Spleen (tissue), 11 donors: ENCODE data around the gene ENO2. TPM values are rescaled to one million over a fixed set of nuclear protein-coding genes. Genes with fewer than 3 reads are reported as not detected.

Experiments
- DNase-seq: peaks from one replicate; pipeline ENCODE4 v3.0.0-alpha.2; 2020
- H3K27ac ChIP-seq, 8 donors: fragments of 200-600 bp; sonication (generic) in 7 of 8; 1 replicate in 4 of 8; 2 replicates in 4 of 8; pipeline versions ENCODE4 v1.5.0 to v1.8.0; 2016 to 2021; ENCODE audit warnings: inconsistent platforms in 4 of 8, mild to moderate bottlenecking in 4 of 8, moderate library complexity in 1 of 8
- H3K27me3 ChIP-seq, 7 donors: fragments of 200-600 bp; sonication (generic) in 6 of 7; replicated peaks in 1 of 7; 1 replicate in 4 of 7; 2 replicates in 3 of 7; pipeline versions ENCODE4 v1.5.0 to v1.8.0; 2016 to 2021; ENCODE audit warnings: inconsistent platforms in 3 of 7, mild to moderate bottlenecking in 1 of 7
- H3K36me3 ChIP-seq, 6 donors: fragments of 200-600 bp; sonication (generic) in 5 of 6; 1 replicate in 4 of 6; 2 replicates in 2 of 6; pipeline versions ENCODE4 v1.5.0 to v1.8.0; 2016 to 2021; ENCODE audit warnings: inconsistent platforms in 2 of 6
- H3K4me1 ChIP-seq, 6 donors: fragments of 200-600 bp; sonication (generic) in 5 of 6; 1 replicate in 3 of 6; 2 replicates in 3 of 6; pipeline versions ENCODE4 v1.5.0 to v1.8.0; 2016 to 2021; ENCODE audit warnings: inconsistent platforms in 3 of 6
- H3K4me3 ChIP-seq, 8 donors: fragments of 200-600 bp; sonication (generic) in 7 of 8; 1 replicate in 4 of 8; 2 replicates in 4 of 8; pipeline versions ENCODE4 v1.5.0 to v1.8.0; 2016 to 2021; ENCODE audit warnings: inconsistent platforms in 4 of 8, mild to moderate bottlenecking in 4 of 8, moderate library complexity in 2 of 8
- H3K9me3 ChIP-seq, 8 donors: fragments of 200-600 bp; sonication (generic) in 7 of 8; 1 replicate in 4 of 8; 2 replicates in 4 of 8; pipeline versions ENCODE4 v1.5.0 to v1.8.0; 2016 to 2021; ENCODE audit warnings: inconsistent platforms in 4 of 8
- CTCF ChIP-seq, 11 experiments: fragments of 200-600 bp in 7 of 11; fragments of 450-650 bp in 4 of 11; sonication (generic) in 4 of 11; IDR thresholded peaks in 8 of 11; conservative IDR thresholded peaks in 3 of 11; 1 replicate in 7 of 11; 2 replicates in 4 of 11; pipeline versions ENCODE4 v1.4.0 to v1.8.0; 2016 to 2021; ENCODE audit warnings: antibody characterized with exemption in 11 of 11, inconsistent platforms in 4 of 11, mild to moderate bottlenecking in 1 of 11
- POLR2A ChIP-seq, 3 donors: fragments of 450-650 bp; IDR thresholded peaks; one replicate each; pipeline ENCODE4 v1.5.1; 2017; ENCODE audit warnings: antibody characterized with exemption in 3 of 3, mild to moderate bottlenecking in 1 of 3
- POLR2AphosphoS5 ChIP-seq, 3 donors: sonication (generic); formaldehyde crosslinking; IDR thresholded peaks; one replicate each; pipeline ENCODE4 v1.5.1; 2017; ENCODE audit warnings: antibody characterized with exemption in 3 of 3
- WGBS, 5 donors: extraction: QIAGEN DNeasy Blood & Tissue Kit in 3 of 5; methylation state at CpG; one replicate each; pipeline versions ENCODE4 v1.1.5 to v1.1.7; 2013 to 2018; 5-methylcytosine and 5-hydroxymethylcytosine counted together
- intact Hi-C: fragments of 100-400 bp; cut with DNase I; formaldehyde crosslinking; loops from one replicate; pipeline ENCODE4 v1.15.0; 2023; ENCODE audit warnings: low total_unique reads
- polyA plus RNA-seq, 3 donors: library from polyadenylated mRNA; stranded (reverse); fragments of 200-250 nt; gene quantifications; one replicate each; pipeline ENCODE4 v1.2.1, GENCODE V29; 2013
- total RNA-seq, 7 donors: library from RNA; depleted of rRNA in 3 of 7; stranded (reverse); fragments of >200 nt in 3 of 7; fragmentation: NEBNext Ultra II Directional in 4 of 7; extraction: Animal tissue kit (Norgen Biotek cat#: 25700) in 4 of 7; gene quantifications; one replicate each; pipeline versions ENCODE4 v1.1.0 to v1.2.1, GENCODE V29; 2016 to 2021
- donor health status: healthy with polysubstance abuse.
- donor health status: DM: no; HTN: no; CAD: no; lungs with moderate emphysema.
- donor health status: DM: no; HTN: no; CAD: no.
- donor health status: Bipolar disorder and iron deficiency.
- donor health status: healthy.
- donor health status: DM: no; HTN: no; CAD: no.
- donor health status: DM: yes; HTN: yes; CAD: no.

The ENO2 gene
- total and polyA plus RNA-seq, 10 donors, result 7.6 to 41.3 (median 26.5) TPM

DNA sequence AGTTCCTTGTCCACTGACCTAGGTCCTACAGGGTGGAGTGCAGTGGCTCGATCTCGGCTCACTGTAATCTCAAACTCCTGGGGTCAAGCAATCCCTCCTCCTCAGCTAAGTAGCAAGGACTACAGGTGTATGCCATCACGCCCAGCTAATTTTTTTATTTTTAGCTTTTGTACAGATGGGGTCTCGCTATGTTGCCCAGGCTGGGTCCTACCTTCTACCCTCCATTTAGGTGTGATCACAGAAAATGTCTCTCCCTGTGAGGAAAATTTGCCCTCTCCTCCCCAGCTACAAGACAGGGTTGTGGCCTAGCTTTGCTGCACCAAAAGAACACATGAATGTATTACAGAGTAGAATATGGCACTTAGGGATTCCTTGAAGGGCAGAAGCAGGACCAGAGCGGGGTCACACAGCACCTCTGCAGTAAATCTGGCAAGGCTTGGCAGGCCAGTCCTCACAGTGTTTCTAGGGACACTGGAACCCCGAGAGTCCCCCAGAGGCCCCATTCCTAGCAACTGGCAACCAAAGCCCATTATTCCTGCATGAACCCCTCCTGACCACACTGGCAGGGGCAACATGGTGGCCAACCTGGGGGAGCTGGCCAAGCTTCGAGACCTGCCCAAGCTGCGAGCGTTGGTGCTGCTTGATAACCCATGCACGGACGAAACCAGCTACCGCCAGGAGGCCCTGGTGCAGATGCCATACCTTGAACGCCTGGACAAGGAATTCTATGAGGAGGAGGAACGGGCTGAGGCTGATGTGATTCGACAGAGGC is 2.0 kb upstream of the ENO2 start:
- DNase-seq, result peak; percentile 72
- no peak for TF ChIP-seq CTCF (IDR thresholded peaks at IDR 0.05 in 8 of 11, conservative IDR thresholded peaks at IDR 0.05 in 3 of 11)
- TF ChIP-seq POLR2A (IDR thresholded peaks at IDR 0.05), result no peak
- no peak for TF ChIP-seq POLR2AphosphoS5 (IDR thresholded peaks at IDR 0.05)
- intact Hi-C loops, result no loop called here

GRCh38 chr12:6914947-6915788 is 788 bp downstream of the ENO2 start:
- peak; percentile 71 for DNase-seq
- no peak for TF ChIP-seq CTCF (IDR thresholded peaks at IDR 0.05 in 8 of 11, conservative IDR thresholded peaks at IDR 0.05 in 3 of 11)
- no peak for TF ChIP-seq POLR2AphosphoS5 (IDR thresholded peaks at IDR 0.05)
- no peak for TF ChIP-seq POLR2A (IDR thresholded peaks at IDR 0.05)
- Histone ChIP-seq H3K36me3 (peaks cover 0 to 26% (median 0%) of the 10 kb centered on the region in 6 donors), H3K4me1 (peaks cover 4 to 34% (median 20%) of the 10 kb centered on the region in 6 donors), H3K4me3 (peak overlapping the region; percentile 50 to 90 (median 60)), H3K27me3 (peaks cover 0 to 39% (median 0%) of the 10 kb centered on the region in 7 donors), H3K9me3 (no peaks in the 10 kb centered on the region), H3K27ac (peak overlapping the region; percentile 63 to 83 (median 78))
- 20 to 25% (median 22%) methylated on average over 28 to 29 of the region's 29 CpGs for WGBS, 5 donors
- intact Hi-C loops, result no loop called here

More for the DNA sequence above, 2.0 kb upstream of the ENO2 start:
- Histone ChIP-seq H3K36me3 (peaks cover 0 to 17% (median 0%) of the 10 kb centered on the region in 6 donors), H3K27ac (no peak overlapping the region), H3K9me3 (no peaks in the 10 kb centered on the region), H3K4me1 (peaks cover 4 to 34% (median 20%) of the 10 kb centered on the region in 6 donors), H3K4me3 (no peak overlapping the region), H3K27me3 (peaks cover 0 to 39% (median 0%) of the 10 kb centered on the region in 7 donors)
- WGBS, 5 donors, result 90 to 94% (median 92%) methylated on average over 13 to 15 of the region's 15 CpGs

DNA sequence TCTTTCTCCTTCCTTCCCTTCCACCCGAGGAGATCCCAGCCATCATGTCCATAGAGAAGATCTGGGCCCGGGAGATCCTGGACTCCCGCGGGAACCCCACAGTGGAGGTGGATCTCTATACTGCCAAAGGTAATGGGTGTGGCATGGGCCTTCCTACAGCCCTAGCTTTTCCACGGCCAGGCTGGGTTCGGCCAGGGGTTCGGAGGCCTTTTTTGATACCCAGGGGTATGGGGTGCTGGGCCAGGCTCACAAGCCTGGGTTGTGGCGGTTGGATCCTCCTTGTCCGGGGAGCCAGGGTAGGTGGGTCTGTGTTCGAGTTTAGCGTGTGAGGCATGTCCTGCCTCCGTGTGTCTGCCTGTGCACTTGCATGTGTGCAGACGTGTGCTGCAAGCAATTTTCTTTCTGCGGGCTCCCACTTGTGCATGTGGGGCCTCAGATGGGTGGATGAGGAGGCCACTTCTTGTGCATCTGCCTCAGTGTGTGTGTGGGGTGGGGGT is 1.5 kb downstream of the ENO2 start:
- peak overlapping the region in 2 of 8 donors; percentile 62 to 90 for H3K4me3 ChIP-seq
- TF ChIP-seq CTCF (IDR thresholded peaks at IDR 0.05 in 8 of 11, conservative IDR thresholded peaks at IDR 0.05 in 3 of 11), result no peak
- H3K9me3 ChIP-seq, result no peaks in the 10 kb centered on the region
- H3K27me3 ChIP-seq, result peaks cover 0 to 39% (median 0%) of the 10 kb centered on the region in 7 donors
- intact Hi-C loops, result no loop called here
- DNase-seq, result peak; percentile 66
- H3K36me3 ChIP-seq, result peaks cover 0 to 26% (median 0%) of the 10 kb centered on the region in 6 donors
- peak overlapping the region in 2 of 8 donors; percentile 83 for H3K27ac ChIP-seq
- peaks cover 4 to 34% (median 20%) of the 10 kb centered on the region in 6 donors for H3K4me1 ChIP-seq
- 71 to 90% (median 83%) methylated on average over 8 to 14 of the region's 14 CpGs for WGBS, 5 donors
